PC-3 (cell line): ENCODE results near the gene ULK3. TPM values are rescaled to one million over a fixed set of nuclear protein-coding genes. Genes with fewer than 3 reads are reported as not detected.

ENCODE experiments used
- ATAC-seq: fragments of 200-7000 bp; cut with Tn5 transposase; 2 replicates; pipeline ENCODE4 v1.9.1; 2020; ENCODE audit warnings: mild to moderate bottlenecking, moderate library complexity
- BruUV-seq: library from RNA; stranded (reverse); fragments of 400-500 nt; replicated peaks from 2 replicates; lab custom pipeline; 2021; lab: Mats Ljungman, UMichigan
- CTCF ChIA-PET: fragments of 300-600 bp; sonication (Branson Sonifier 250); formaldehyde crosslinking; loops from one replicate; lab custom pipeline; 2022; ENCODE audit warnings: antibody characterized with exemption; lab: Charles Lee
- POLR2A ChIA-PET: fragments of 300-600 bp; sonication (Branson Sonifier 250); formaldehyde crosslinking; loops from one replicate; lab custom pipeline; 2022; ENCODE audit warnings: antibody characterized with exemption; ENCODE audit not compliant: unreplicated experiment; lab: Charles Lee
- DNase-seq: peaks from one replicate; pipeline ENCODE4 v3.0.0-alpha.2; 2015
- H2AFZ ChIP-seq: fragments of 300-600 bp; sonication (generic); 2 replicates; pipeline ENCODE4 v1.6.0; 2016; ENCODE audit warnings: antibody characterized with exemption, low read length
- H3F3A ChIP-seq: fragments of 300-600 bp; sonication (generic); one replicate; pipeline ENCODE4 v1.6.0; 2017; ENCODE audit warnings: antibody characterized with exemption, low read length, control low read depth, mild to moderate bottlenecking; ENCODE audit not compliant: unreplicated experiment
- H3K27ac ChIP-seq: fragments of 300-600 bp; sonication (generic); 2 replicates; pipeline ENCODE4 v1.5.1; 2016; ENCODE audit warnings: mild to moderate bottlenecking, low read length
- H3K27me3 ChIP-seq: fragments of 300-600 bp; sonication (generic); 2 replicates; pipeline ENCODE4 v1.6.1; 2016; ENCODE audit warnings: low read length, mixed read lengths
- H3K36me3 ChIP-seq: fragments of 300-600 bp; sonication (generic); 2 replicates; pipeline ENCODE4 v1.6.1; 2016; ENCODE audit warnings: low read depth, mixed run types, low read length, mixed read lengths
- H3K4me1 ChIP-seq: fragments of 300-600 bp; sonication (generic); 2 replicates; pipeline ENCODE4 v1.5.1; 2016; ENCODE audit warnings: low read length; ENCODE audit not compliant: insufficient read depth
- H3K4me2 ChIP-seq: fragments of 300-600 bp; sonication (generic); 2 replicates; pipeline ENCODE4 v1.6.0; 2016; ENCODE audit warnings: low read length
- H3K4me3 ChIP-seq: fragments of 300-600 bp; sonication (generic); 2 replicates; pipeline ENCODE4 v1.5.1; 2016; ENCODE audit warnings: mild to moderate bottlenecking, low read length, mixed read lengths
- H3K79me2 ChIP-seq: fragments of 300-600 bp; sonication (generic); 2 replicates; pipeline ENCODE4 v1.6.1; 2017; ENCODE audit warnings: low read length, mixed read lengths
- H3K9ac ChIP-seq: fragments of 300-600 bp; sonication (generic); 2 replicates; pipeline ENCODE4 v1.6.0; 2016; ENCODE audit warnings: mild to moderate bottlenecking, low read length
- H3K9me2 ChIP-seq: fragments of 300-600 bp; sonication (generic); replicated peaks from 2 replicates; pipeline ENCODE4 v1.6.1; 2016; ENCODE audit warnings: mixed run types, low read length, mixed read lengths
- H3K9me3 ChIP-seq: fragments of 300-600 bp; sonication (generic); 2 replicates; pipeline ENCODE4 v1.6.1; 2016; ENCODE audit warnings: low read length, mixed read lengths
- H4K20me1 ChIP-seq: fragments of 300-600 bp; sonication (generic); 2 replicates; pipeline ENCODE4 v1.6.1; 2016; ENCODE audit warnings: low read length, mixed read lengths
- EZH2 ChIP-seq: fragments of 300-600 bp; sonication (generic); IDR thresholded peaks from one replicate; pipeline ENCODE4 v1.6.1; 2017; ENCODE audit warnings: antibody characterized with exemption, mild to moderate bottlenecking, low read length; ENCODE audit not compliant: unreplicated experiment
- EZH2phosphoT487 ChIP-seq: fragments of 300-600 bp; sonication (generic); IDR thresholded peaks from 2 replicates; pipeline ENCODE4 v1.6.1; 2018; ENCODE audit warnings: mild to moderate bottlenecking, antibody characterized with exemption, low read length, borderline replicate concordance
- intact Hi-C: fragments of 100-400 bp; cut with micrococcal nuclease; formaldehyde crosslinking; loops from 2 replicates; pipeline ENCODE4 v1.9.0; 2023
- total RNA-seq: library from RNA; depleted of rRNA; stranded (reverse); fragments of >200 nt; gene quantifications from 2 replicates; pipeline ENCODE4 v1.2.3, GENCODE V29; 2014
- TF ChIP-seq, protein P1 (sequence below): fragments of 300-600 bp; sonication (generic); conservative IDR thresholded peaks from 2 replicates; pipeline ENCODE4 v1.5.1; 2017; ENCODE audit warnings: antibody characterized with exemption, low read depth, mild to moderate bottlenecking, low read length

Gene ULK3
- total RNA-seq, 1 experiment from 2014 or later, result 20.3 TPM

DNA sequence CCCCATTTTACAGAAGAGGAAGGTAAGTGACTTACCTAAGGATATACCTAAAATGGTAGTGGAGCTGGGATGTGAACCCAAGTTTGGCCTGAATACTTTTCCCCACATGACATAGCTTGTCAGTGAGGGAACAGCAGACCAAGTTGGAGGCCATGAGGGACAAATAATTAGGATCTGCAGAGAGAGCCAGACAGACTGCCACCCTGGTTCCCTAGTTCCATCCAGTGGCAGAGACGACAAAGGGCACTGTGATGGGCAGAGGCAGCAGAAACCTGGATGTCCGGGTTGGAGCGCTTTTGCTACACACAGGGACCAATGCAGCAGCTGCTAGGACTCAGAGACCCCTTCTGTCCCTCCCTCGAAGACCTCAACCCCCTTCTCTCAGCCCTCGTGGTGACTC lies 15.3 kb downstream of the ULK3 start:
- no peaks in the 10 kb centered on the region for H3K9me2 ChIP-seq

DNA sequence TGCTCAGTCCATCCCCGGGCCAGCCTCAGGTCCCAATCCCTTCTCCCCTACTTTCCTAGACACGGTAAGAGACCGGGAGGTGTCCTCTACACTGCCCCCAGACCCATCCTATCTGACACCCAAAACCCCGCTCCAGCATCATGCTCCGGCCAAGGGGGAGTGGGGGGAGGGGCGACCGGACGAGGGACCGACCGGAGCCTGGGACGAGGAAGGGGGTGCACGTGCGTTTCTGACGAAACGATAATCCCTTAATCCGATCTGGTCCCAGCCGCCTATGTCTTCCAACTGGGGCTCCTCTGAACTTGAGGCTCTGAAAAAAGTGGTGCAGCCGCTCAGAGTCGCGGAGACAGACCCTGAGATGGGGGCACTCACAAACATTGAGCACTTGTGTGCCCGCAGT lies 16.0 kb downstream of the ULK3 start:
- Histone ChIP-seq H3K4me2 (no peak overlapping the region), H4K20me1 (no peaks in the 10 kb centered on the region), H3F3A (no peaks in the 10 kb centered on the region), H2AFZ (no peak overlapping the region), H3K36me3 (no peaks in the 10 kb centered on the region), H3K9ac (no peak overlapping the region), H3K27me3 (no peaks in the 10 kb centered on the region), H3K4me3 (no peak overlapping the region), H3K9me3 (no peaks in the 10 kb centered on the region), H3K4me1 (peaks cover 20% of the 10 kb centered on the region), H3K79me2 (no peaks in the 10 kb centered on the region), H3K27ac (no peak overlapping the region), H3K9me2 (no peaks in the 10 kb centered on the region)
- no peak for DNase-seq
- CTCF ChIA-PET, result no interaction called here
- POLR2A ChIA-PET, result no interaction called here
- ATAC-seq, result no peak
- no TSS peak for BruUV-seq
- intact Hi-C loops, result no loop called here
- no peak for TF ChIP-seq EZH2
- TF ChIP-seq EZH2phosphoT487, result no peak
- TF ChIP-seq, protein P1, sequence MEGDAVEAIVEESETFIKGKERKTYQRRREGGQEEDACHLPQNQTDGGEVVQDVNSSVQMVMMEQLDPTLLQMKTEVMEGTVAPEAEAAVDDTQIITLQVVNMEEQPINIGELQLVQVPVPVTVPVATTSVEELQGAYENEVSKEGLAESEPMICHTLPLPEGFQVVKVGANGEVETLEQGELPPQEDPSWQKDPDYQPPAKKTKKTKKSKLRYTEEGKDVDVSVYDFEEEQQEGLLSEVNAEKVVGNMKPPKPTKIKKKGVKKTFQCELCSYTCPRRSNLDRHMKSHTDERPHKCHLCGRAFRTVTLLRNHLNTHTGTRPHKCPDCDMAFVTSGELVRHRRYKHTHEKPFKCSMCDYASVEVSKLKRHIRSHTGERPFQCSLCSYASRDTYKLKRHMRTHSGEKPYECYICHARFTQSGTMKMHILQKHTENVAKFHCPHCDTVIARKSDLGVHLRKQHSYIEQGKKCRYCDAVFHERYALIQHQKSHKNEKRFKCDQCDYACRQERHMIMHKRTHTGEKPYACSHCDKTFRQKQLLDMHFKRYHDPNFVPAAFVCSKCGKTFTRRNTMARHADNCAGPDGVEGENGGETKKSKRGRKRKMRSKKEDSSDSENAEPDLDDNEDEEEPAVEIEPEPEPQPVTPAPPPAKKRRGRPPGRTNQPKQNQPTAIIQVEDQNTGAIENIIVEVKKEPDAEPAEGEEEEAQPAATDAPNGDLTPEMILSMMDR, result no peak

More for the DNA sequence above, 15.3 kb downstream of the ULK3 start:
- ChIA-PET POLR2A (no interaction called here), CTCF (no interaction called here)
- ATAC-seq, result no peak
- Histone ChIP-seq H4K20me1 (no peaks in the 10 kb centered on the region), H3K4me1 (peaks cover 20% of the 10 kb centered on the region), H3K4me2 (no peak overlapping the region), H3K9ac (no peak overlapping the region), H3K27me3 (no peaks in the 10 kb centered on the region), H3K79me2 (no peaks in the 10 kb centered on the region), H2AFZ (no peak overlapping the region), H3K36me3 (no peaks in the 10 kb centered on the region), H3F3A (no peaks in the 10 kb centered on the region), H3K4me3 (no peak overlapping the region), H3K9me3 (no peaks in the 10 kb centered on the region), H3K27ac (no peak overlapping the region)
- no TSS peak for BruUV-seq
- TF ChIP-seq EZH2, result no peak
- TF ChIP-seq, protein P1, result no peak
- TF ChIP-seq EZH2phosphoT487, result no peak
- no peak for DNase-seq
- intact Hi-C loops, result no loop called here

DNA sequence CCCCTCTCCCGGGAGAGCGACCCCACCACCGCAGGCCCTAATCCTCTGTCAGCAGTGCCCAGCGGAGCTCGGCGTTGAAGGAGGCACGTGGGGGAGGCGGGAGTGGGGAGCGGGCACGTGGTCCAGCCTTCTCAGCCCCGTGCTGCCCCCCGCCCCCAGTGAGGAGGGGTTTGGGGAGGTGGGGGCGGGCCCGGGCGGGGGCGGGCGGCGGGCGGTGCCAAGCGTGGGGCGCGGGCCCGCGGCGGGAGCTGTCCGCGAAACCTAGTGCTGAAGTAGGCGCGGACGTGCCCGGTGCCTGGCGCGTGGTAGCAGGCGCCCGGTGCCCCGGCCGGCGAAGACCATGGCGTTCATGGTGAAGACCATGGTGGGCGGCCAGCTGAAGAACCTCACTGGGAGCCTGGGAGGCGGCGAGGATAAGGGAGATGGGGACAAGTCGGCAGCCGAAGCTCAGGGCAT lies 16.6 kb downstream of the ULK3 start, which contains the start of gene CPLX3:
CPLX3 (plus strand) TSS at position 264 of the 456 bp plus-strand sequence; CDS start at position 341, 77 bp downstream.
- Histone ChIP-seq H3K27ac (no peak within 1 kb of the TSS), H3K9me3 (no peaks in the 10 kb centered on the region), H3K9me2 (no peaks in the 10 kb centered on the region), H3K27me3 (no peaks in the 10 kb centered on the region), H3K79me2 (no peaks in the 10 kb centered on the region), H4K20me1 (no peaks in the 10 kb centered on the region), H2AFZ (no peak within 1 kb of the TSS), H3K4me2 (no peak within 1 kb of the TSS), H3K36me3 (no peaks in the 10 kb centered on the region), H3K4me3 (no peak within 1 kb of the TSS), H3K9ac (no peak within 1 kb of the TSS), H3F3A (no peaks in the 10 kb centered on the region), H3K4me1 (peaks cover 20% of the 10 kb centered on the region)
- DNase-seq (no peak), ATAC-seq (no peak)
- CTCF ChIA-PET, result no interaction called here
- TF ChIP-seq, protein P1, result no peak
- TF ChIP-seq EZH2phosphoT487 (no peak), EZH2 (no peak)
- intact Hi-C loops, result no loop called here
- BruUV-seq, result no TSS peak
- POLR2A ChIA-PET, result no interaction called here
